Measurements from ENCODE around the gene TRMT61A. TPM values are rescaled to one million over a fixed set of nuclear protein-coding genes. Genes with fewer than 3 reads are reported as not detected.
A peak's percentile ranks its signal among the peaks of the same experiment; 100 is the strongest.

TRMT61A gene
- total and polyA plus RNA-seq, 9 of the 15 experiments (the other 6 are each of a cell fraction or from before 2014, with no cell fraction given) = 0.10 to 24.8 (median 5.1) TPM

- intact Hi-C loops (cut with micrococcal nuclease) (loop anchor here (1.0 to 10.0 kb wide), 3 partner anchors 29 to 472 kb away; no protein-coding TSS in a partner anchor), in situ Hi-C loops (cut with MboI) (no loop called here)
- Histone ChIP-seq H3K4me3 (no peak overlapping the region), H3K4me1 (replicated peaks in 1 of 2; ENCODE audit: control insufficient read depth in 2 of 2, insufficient read depth in 2 of 2, low read length in 2 of 2) (peaks cover 0 to 88% of the 10 kb centered on the region in 2 experiments; a peak in 2 of 5 replicates), H3K4me2 (ENCODE audit: insufficient read depth, low read length) (no peak overlapping the region), H3K79me2 (ENCODE audit: control insufficient read depth, insufficient read depth, low read length) (no peaks in the 10 kb centered on the region), H2AFZ (ENCODE audit: low read depth, low read length) (no peak overlapping the region), H3K36me3 (ENCODE audit: control insufficient read depth, insufficient read depth, low read length) (no peaks in the 10 kb centered on the region), H4K20me1 (replicated peaks; ENCODE audit: control insufficient read depth, insufficient read depth, low read length) (peaks cover 7% of the 10 kb centered on the region; the same call in 1 of the 2 replicates), H3K27me3 (ENCODE audit: control insufficient read depth in 2 of 2, insufficient read depth in 2 of 2, low read length in 2 of 2) (no peaks in the 10 kb centered on the region), H3K27ac (ENCODE audit: extremely low read depth, low read depth, low read length) (no peak overlapping the region), H3K9me3 (replicated peaks; ENCODE audit: control insufficient read depth, insufficient read depth, low read depth, low read length) (no peaks in the 10 kb centered on the region), H3K9ac (ENCODE audit: insufficient read depth in 1 of 2, low read depth in 2 of 2, low read length in 2 of 2) (no peak overlapping the region), H3K9me1 (ENCODE audit: control insufficient read depth, insufficient read depth, low read length) (no peaks in the 10 kb centered on the region)
- no TSS peak for BruUV-seq (replicated peaks)
- 19% methylated on average over 11 of the region's 21 CpGs for WGBS (ENCODE audit: insufficient coverage, low coverage, missing lambda C conversion rate)
- ChIA-PET CTCF (ENCODE audit: low intra/inter-chr PET ratio) (interaction anchor here (0.6 to 2.4 kb wide), 4 partner anchors 17 to 1186 kb away, joined by 3 to 19 read pairs (median 5); no protein-coding TSS in a partner anchor), POLR2A (interaction anchor here (0.9 to 1.3 kb wide), 2 partner anchors 11 to 15 kb away, joined by 3 to 4 read pairs; partner anchors contain the start of gene BAG5)
- DNase-seq (ENCODE audit: extremely low read depth in 1 of 4, low spot score in 3 of 4) = peak; percentile 71 to 75 (median 75)
- FAIRE-seq = peak; percentile 72
- peak; percentile 93 for ATAC-seq
- TF ChIP-seq BCOR (IDR thresholded peaks at IDR 0.05) (no peak), ZNF518B (CRISPR knock-in tag; IDR thresholded peaks at IDR 0.05) (no peak), SMARCB1 (IDR thresholded peaks at IDR 0.05; ENCODE audit: insufficient read length, low read depth) (no peak), ZNF586 (CRISPR knock-in tag; conservative IDR thresholded peaks at IDR 0.05) (no peak), CTCF (IDR thresholded peaks at IDR 0.05 in 2 of 3, conservative IDR thresholded peaks at IDR 0.05 in 1 of 3; ENCODE audit: insufficient read depth in 2 of 3, low read depth in 1 of 3, low read length in 3 of 3) (peak; percentile 83 to 86 (median 85)), ZEB2 (IDR thresholded peaks at IDR 0.05) (0 out of 2 replicates have a peak, but pooled peaks have one; percentile 31), RAD21 (CRISPR knock-in tag; conservative IDR thresholded peaks at IDR 0.05 in 1 of 2, IDR thresholded peaks at IDR 0.05 in 1 of 2) (peak; percentile 75 to 91), KDM4B (IDR thresholded peaks at IDR 0.05; ENCODE audit: borderline replicate concordance in 2 of 2, low read depth in 1 of 2) (no peak), CSDE1 (IDR thresholded peaks at IDR 0.05) (no peak), ZBTB7A (IDR thresholded peaks at IDR 0.05; ENCODE audit: borderline replicate concordance, control insufficient read depth, low read depth, low read length) (peak; percentile 60; the same call in 1 of the 2 replicates), ZNF512 (tag; IDR thresholded peaks at IDR 0.05) (no peak), GTF2E2 (tag; IDR thresholded peaks at IDR 0.05) (no peak), FOXM1 (IDR thresholded peaks at IDR 0.05; ENCODE audit: low read depth) (no peak), FOXM1 (CRISPR knock-in tag; IDR thresholded peaks at IDR 0.05; ENCODE audit: low read depth) (no peak)
These were observed 17.9 kb downstream of the TRMT61A start for GRCh38 chr14:103546652-103547454.

All from K562 (cell line).